Measurements from ENCODE around the gene ERBB3.

Gene ERBB3

GRCh38 chr12:56080556-56081138 is 682 bp downstream of the ERBB3 start:
- DNase-seq, result no peak

GRCh38 chr12:56081393-56082347 is 1.7 kb downstream of the ERBB3 start:
- DNase-seq, result peak in 1 of 2 donors; percentile 3

DNA sequence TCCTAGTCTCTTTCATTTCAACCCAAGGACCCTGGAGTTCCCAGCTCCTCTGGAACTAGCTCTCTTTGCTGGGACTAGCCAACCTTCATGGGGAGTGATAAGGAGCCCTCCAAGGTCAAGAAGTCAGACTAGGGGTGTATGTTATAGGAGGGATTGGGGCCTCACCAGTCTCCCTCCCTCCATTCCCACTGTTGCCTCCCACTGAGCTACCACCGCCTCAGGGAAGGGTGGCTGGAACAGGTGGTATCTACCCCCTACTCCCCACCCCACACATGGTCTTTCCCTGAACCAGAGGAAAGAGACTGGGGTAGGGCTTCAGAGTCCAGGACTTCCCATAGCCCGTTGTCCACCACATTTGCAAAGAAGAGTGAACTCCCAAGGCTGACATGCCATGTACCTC is 2.4 kb downstream of the ERBB3 start:
- DNase-seq, result no peak

DNA sequence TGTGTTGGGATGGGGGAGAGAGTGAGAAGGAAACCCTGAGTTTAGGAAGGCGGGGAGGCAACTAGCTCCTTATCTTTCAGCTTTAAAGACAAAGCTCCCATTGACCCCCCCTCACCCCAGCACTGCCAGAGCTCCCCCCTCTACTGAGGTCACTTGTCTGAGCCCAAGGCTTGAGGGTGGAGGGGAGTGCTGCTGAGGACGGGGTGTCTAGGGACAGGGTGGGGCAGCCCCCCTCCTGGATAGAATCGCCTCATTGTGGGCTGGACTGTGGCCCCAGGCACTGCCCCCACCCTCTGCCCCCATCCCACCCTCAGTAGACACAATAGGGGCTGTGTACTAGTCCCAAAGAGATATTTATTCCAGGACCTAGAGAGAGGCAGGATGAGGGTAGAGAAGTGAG is 3.0 kb downstream of the ERBB3 start:
- DNase-seq, result no peak

GRCh38 chr12:56084958-56085543 is 5.1 kb downstream of the ERBB3 start:
- peak; percentile 18 to 52 for DNase-seq

- no peak for DNase-seq
Measured at GRCh38 chr12:56086096-56086495, 6.1 kb downstream of the ERBB3 start.

DNA sequence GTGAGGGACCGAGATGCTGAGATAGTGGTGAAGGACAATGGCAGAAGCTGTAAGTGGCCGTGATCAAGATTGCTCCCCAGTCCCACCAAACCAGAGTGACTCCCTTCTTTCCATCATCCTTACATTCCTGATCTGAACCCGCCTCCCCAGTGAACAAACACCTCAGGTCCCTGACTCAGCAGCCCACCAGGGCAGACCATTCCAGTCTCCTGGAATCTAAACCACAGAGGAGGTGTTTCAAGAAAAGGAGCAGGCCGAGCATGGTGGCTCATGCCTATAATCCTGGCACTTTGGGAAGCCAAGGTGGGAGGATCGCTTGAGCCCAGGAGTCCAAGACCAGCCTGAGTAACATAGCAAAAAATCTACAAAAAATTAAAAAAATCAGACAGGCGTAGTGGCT is 6.6 kb downstream of the ERBB3 start:
- no peak for DNase-seq

DNA sequence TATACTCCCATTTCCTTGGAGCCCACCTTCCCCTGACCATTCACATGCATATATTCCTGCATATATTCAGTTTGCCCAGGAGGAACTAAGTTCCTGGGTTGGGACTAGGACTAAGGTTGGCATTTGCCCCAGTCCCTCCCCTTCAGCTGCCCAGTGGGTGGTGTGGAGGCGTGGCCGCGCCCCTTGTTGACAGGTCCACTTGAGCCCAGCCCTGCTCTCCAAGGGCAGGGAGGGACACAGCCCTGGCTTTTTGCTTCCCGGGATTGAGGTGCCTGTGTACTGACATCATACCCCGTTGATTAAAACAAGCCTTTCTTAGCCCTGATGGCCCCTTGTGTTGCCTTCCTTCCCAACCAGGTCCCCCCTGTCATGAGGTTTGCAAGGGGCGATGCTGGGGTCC is 7.3 kb downstream of the ERBB3 start:
- DNase-seq, result peak; percentile 42 to 66

DNA sequence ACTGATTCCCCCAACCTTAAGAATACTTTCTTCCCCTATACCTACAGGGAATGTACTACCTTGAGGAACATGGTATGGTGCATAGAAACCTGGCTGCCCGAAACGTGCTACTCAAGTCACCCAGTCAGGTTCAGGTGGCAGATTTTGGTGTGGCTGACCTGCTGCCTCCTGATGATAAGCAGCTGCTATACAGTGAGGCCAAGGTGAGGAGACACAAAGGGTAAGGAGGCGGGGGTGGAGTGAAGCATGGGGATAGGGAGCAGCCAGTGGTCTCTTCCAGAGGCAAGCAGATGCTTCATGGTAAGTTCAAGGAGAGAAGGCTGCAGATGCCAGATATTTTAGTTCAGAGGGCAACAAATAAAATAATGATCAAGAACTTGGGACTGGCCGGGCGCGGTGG is 17.8 kb downstream of the ERBB3 start:
- DNase-seq, result no peak

DNA sequence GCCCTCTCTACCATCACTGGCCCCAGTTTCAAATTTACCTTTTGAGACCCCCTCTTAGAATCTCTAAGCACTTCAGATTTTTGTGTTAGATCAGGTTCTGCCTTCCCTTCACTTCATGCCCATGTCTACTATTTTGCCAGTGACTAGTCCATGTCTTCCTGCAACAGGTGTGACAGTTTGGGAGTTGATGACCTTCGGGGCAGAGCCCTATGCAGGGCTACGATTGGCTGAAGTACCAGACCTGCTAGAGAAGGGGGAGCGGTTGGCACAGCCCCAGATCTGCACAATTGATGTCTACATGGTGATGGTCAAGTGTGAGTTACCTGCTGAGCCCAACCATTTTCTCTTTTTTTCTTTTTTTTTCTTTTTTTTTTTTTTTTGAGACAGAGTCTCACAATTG is 18.6 kb downstream of the ERBB3 start:
- no peak for DNase-seq

- no peak for DNase-seq
Measured at GRCh38 chr12:56099787-56100186, 19.8 kb downstream of the ERBB3 start.

DNA sequence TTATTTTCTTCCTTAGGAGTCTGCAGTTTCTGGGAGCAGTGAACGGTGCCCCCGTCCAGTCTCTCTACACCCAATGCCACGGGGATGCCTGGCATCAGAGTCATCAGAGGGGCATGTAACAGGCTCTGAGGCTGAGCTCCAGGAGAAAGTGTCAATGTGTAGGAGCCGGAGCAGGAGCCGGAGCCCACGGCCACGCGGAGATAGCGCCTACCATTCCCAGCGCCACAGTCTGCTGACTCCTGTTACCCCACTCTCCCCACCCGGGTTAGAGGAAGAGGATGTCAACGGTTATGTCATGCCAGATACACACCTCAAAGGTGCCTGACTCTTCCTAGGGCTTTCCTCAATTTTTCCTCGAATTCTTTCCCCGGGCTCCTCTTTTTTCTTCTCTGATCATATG is 21.1 kb downstream of the ERBB3 start:
- no peak for DNase-seq

GRCh38 chr12:56102683-56103065 is 22.7 kb downstream of the ERBB3 start:
- DNase-seq, result no peak

DNA sequence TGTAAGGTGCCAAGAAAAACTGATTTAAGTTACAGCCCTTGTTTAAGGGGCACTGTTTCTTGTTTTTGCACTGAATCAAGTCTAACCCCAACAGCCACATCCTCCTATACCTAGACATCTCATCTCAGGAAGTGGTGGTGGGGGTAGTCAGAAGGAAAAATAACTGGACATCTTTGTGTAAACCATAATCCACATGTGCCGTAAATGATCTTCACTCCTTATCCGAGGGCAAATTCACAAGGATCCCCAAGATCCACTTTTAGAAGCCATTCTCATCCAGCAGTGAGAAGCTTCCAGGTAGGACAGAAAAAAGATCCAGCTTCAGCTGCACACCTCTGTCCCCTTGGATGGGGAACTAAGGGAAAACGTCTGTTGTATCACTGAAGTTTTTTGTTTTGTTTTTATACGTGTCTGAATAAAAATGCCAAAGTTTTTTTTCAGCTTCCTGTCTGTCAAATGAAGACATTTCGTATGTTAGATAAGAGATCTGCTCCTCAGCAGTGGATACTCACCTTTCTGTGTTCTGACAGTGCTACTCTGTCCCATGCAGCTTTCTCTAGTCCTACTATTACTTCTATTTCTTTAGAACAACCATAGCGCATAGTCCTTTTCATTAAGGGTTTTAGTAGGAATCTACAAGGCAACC is 23.2 kb downstream of the ERBB3 start:
- no peak for DNase-seq

GRCh38 chr12:56103823-56104108 is 23.8 kb downstream of the ERBB3 start:
- no peak for DNase-seq

DNA sequence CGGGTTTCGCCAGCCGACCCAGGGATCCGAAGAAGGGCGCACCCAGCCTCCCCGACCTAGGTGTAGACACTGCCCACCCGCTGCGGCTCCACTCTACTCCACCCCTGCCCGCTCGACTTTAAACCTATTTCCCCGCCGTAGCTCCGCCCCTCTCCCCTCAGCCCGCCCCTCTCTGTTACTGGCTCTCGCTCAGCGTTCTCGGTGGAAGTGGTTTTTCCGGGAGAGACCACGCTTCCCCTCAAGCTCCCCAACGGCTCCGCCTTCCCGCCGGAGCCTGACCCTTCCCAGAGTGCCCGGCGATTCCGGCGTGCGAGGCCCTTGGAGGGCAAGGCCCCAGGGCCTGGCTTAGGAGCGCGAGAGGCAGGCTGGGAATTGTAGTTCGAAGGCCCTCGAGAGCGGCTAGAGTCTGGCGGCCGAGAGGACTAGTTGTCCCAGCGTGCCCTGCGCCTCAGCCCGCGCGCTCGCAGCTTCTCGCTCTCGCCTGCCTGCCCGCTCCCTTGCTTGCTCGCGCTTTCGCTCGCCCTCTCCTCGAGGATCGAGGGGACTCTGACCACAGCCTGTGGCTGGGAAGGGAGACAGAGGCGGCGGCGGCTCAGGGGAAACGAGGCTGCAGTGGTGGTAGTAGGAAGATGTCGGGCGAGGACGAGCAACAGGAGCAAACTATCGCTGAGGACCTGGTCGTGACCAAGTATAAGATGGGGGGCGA is 24.3 kb downstream of the ERBB3 start, which contains the start of gene PA2G4:
Gene PA2G4 (plus strand): TSS at position 451 of the 706 bp plus-strand sequence. CDS start 179 bp downstream, at position 630.
- peak; percentile 100 for DNase-seq

- DNase-seq, result peak in 1 of 2 donors; percentile 46
Measured at GRCh38 chr12:56104815-56105608, 25.0 kb downstream of the ERBB3 start.

- DNase-seq, result no peak
Measured at GRCh38 chr12:56105609-56105902, 25.6 kb downstream of the ERBB3 start.

- no peak for DNase-seq
Measured at GRCh38 chr12:56107242-56107641, 27.3 kb downstream of the ERBB3 start.

GRCh38 chr12:56110571-56110970 is 30.6 kb downstream of the ERBB3 start:
- no peak for DNase-seq

GRCh38 chr12:56114084-56114483 is 34.1 kb downstream of the ERBB3 start:
- no peak for DNase-seq

DNA sequence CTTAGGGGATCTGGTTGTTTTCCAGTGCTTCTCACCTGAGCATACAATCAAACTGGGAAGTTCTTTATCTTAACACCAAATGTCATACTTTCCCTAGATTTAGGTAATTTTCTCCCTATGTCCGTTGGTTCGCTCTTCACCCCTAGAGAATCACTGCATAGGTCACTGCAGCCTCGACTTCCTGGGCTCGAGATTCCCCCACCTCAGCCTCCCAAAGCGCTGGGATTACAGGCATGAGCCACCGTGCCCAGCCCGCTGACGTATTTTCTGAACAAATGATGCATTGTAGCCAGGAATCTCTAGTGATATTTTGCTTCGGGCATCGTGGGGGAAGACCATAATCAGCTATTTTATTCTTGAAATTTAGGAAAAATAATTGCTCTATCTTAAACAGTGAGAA is 35.4 kb downstream of the ERBB3 start:
- no peak for DNase-seq
